HG03064 (cell line): ENCODE measurements around the gene PAGE2.
"Not testable (repeated sequence)": the region's sequence is repeated elsewhere in the genome, so short reads cannot be mapped to it uniquely, and the experiment has no call there.

Source experiments
- ATAC-seq: cut with Tn5 transposase; IDR thresholded peaks from one replicate; pipeline ENCODE4 v1.9.1; 2021; ENCODE audit warnings: low read depth; ENCODE audit not compliant: unreplicated experiment

PAGE2 gene

GRCh38 chrX:55088795-55089489 lies at the start of gene PAGE2:
Gene PAGE2 (plus strand): TSS chrX:55089018. CDS start chrX:55090021, 1,003 bp downstream.
- ATAC-seq = no peak

- no peak for ATAC-seq
Measured at GRCh38 chrX:55039471-55039870, 49.3 kb upstream of the PAGE2 start.

- no peak for ATAC-seq
Measured at GRCh38 chrX:55041514-55041913, 47.3 kb upstream of the PAGE2 start.

GRCh38 chrX:55050599-55050998 lies 38.2 kb upstream of the PAGE2 start:
- not testable (repeated sequence) for ATAC-seq

- no peak for ATAC-seq
Measured at GRCh38 chrX:55056820-55057674, 31.8 kb upstream of the PAGE2 start.

GRCh38 chrX:55057675-55058249 lies 31.1 kb upstream of the PAGE2 start:
- peak; percentile 75 for ATAC-seq

- not testable (repeated sequence) for ATAC-seq
Measured at GRCh38 chrX:55067180-55067579, 21.6 kb upstream of the PAGE2 start.

GRCh38 chrX:55072286-55072685 lies 16.5 kb upstream of the PAGE2 start:
- no peak for ATAC-seq

DNA sequence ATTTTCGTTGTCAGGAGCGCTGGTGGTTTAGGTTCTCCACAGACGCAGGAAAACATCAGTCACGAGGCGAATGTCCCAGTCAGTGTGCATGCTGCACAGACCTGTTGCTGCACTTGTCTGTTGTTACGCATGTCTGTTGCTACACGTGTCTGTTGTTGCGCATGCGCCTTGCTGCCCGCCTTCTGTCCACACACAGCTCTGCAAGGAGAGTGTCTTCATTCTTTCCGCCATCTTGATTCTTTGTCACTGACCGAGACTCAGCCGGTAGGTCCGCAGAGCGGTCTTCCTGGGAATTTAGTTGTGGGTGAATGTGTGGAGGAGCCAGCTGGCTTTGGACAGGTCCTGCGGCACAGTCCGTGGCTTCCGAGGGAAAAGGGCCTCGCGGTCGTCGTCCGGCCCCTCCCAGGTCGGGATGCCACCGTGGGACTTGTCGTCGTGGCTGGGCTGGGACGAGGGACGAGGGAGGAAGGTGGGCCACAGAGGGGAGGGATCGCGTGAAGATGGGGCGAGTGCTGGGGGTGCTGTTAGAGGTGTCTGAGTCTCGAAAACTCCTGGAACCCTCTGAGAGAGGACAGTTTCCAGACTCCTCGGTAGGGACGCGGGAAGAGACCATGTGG lies 13.9 kb upstream of the PAGE2 start, which contains the start of gene PAGE2B:
Gene PAGE2B (plus strand): TSS at position 180 of the 617 bp plus-strand sequence. CDS start 1,012 bp downstream, outside the sequence.
- no peak for ATAC-seq

- ATAC-seq = no peak
Measured at GRCh38 chrX:55098691-55099090, 9.9 kb downstream of the PAGE2 start.

- ATAC-seq = no peak
Measured at GRCh38 chrX:55099162-55099561, 10.3 kb downstream of the PAGE2 start.

DNA sequence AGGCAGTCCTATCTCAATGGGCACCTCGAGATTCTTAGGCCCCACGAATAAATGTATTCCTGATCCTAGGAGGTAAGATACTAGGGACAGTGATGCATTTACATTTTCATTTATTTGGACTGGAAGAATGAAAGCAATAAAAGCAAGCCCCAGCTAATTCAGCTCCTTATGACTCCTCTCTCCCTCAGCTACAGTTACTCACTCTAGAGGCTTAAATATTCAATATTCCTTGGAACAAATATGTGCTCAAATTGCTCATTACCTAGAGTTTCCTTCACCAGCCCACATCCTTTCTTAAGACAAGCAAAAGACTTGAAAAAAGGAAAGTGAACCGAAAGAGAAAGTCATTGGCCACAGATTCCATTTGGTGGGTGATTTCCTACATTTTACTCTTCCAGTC lies 13.9 kb downstream of the PAGE2 start:
- ATAC-seq = no peak

DNA sequence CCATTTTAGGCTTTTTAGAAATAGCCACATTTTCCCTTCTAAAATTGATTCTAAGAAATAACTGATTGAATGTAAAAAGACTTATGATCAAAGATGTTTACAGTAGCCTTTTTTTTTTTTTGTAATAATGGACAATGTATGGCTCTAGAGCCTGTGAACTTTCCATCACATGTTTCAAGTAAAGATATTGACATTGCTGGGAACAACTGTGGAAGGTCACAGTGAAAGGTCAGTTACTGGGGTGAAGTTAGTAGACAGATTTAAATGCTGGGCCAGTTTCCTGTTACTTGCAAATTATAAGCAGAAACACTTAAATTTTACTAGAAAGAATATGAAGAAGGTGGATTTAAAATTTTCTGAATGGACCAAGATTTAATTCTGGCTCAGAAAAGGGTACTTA lies 18.4 kb downstream of the PAGE2 start:
- no peak for ATAC-seq

GRCh38 chrX:55107911-55108310 lies 19.1 kb downstream of the PAGE2 start:
- ATAC-seq = no peak

- no peak for ATAC-seq
Measured at GRCh38 chrX:55109306-55109705, 20.5 kb downstream of the PAGE2 start.

DNA sequence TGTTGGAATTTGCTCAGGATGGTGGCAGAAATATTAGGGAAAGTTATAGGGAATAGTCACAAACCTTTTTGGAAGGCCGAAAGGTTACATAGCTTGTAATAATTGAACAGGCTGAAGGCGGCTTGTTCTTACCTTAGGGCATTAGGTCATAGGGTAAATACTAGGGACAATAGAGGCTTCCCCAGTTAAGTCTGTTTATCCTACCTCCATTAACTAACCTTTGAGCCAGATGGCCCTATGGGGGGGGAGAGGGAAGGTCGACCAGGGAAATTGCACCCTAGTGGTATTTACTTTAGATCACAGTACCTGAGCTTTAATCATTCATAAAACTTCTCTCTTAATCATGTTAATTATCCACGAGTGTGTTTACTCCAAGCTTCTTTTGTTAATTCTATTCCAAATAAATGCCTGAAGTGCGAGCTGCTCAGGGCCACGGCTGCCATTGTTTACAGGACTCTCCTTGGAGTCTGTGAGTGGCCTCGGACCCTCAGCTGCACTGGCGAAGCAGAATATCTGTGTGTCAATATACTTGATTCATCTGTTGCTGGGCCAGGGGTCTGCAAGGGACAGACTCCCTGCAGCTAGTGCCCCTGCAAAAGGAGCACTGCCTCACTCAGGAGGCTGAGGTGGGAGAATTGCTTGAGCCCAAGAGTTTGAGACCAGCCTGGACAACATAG lies 22.9 kb downstream of the PAGE2 start:
- ATAC-seq = no peak

- ATAC-seq = not testable (repeated sequence)
Measured at GRCh38 chrX:55116589-55116988, 27.8 kb downstream of the PAGE2 start.

- no peak for ATAC-seq
Measured at GRCh38 chrX:55118574-55118973, 29.8 kb downstream of the PAGE2 start.

DNA sequence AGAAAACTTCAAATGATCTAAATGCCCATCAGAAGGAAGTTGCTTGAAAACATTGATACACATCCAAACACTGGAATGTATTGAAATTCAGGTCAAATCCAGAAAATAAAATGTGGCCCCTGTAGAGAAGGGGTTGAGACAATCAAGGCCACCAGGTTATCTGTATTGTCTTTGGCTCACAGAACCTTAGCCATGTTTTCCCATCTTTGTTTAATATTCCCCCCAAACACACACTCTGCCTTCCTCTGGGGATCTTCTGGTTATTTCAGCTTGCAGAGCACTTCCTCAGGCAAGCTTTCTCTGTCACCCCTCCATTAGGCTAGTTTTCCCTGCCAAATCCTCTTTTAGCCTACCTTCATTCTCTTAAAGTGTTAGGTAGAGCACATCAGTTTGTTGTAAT lies 30.5 kb downstream of the PAGE2 start:
- no peak for ATAC-seq

DNA sequence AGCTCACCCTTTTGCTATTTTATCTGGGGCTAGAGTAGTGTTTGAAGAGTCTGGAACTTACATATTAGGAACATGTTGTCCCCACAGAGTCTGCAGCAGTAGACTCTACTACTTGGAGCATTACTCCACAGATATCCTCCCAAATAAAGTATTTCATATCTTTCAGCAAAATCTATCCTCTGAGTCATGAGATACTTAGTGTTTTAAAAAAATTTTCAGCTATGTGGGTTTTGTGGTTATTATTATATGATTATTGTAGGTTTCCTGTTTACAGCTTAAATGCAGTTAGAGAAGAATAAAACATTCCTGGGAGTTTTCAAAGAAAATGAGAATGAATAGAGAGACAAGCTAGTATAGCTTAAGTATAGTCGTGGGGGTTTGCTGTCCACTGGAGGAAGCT lies 30.9 kb downstream of the PAGE2 start:
- ATAC-seq = no peak
